GM19452 (cell line): ENCODE measurements around the gene MTUS2.
"Not testable (repeated sequence)": the region's sequence is repeated elsewhere in the genome, so short reads cannot be mapped to it uniquely, and the experiment has no call there.

Source experiments
- ATAC-seq: cut with Tn5 transposase; IDR thresholded peaks from one replicate; pipeline ENCODE4 v1.9.1; 2021; ENCODE audit not compliant: unreplicated experiment

Gene MTUS2

DNA sequence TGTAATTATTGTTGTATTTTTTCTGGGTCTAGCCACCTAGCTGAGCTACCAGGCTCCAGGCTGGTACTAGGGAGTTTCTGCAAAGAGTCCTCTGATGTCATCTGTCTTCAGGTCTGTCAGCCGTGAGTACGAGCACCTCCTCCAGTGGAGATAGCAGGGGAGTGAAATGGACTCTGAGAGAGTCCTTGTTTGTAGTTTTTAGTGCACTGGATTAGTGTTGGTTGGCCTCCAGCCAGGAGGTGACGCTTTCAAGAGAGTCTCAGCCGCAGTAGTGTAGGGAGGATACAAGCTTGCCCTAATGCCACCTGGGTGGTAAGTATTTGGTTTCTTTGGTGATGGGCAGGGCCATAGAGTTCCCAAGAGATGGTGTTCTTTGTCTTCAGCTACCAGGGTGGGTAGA, 390.5 kb downstream of the MTUS2 start:
- no peak for ATAC-seq

DNA sequence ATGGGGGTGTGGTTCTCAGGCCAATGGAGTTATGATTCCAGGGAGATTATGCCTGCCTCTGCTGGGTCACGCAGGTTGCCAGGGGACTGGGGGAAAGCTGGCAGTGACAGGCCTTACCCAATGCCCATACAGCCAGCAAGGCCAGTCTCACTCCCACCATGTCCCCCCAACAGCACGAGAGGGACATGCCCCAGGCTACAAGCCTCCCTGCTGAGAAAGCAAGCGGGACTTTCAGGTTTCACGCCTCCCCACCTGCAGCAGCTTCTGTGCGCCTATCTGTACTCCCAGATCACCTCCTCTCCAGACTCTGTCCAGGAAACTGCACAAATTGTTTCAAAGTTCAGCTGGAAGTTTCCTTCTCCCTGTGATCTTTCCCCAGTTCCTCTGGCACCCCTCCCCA, 391.0 kb downstream of the MTUS2 start:
- ATAC-seq, result not testable (repeated sequence)

DNA sequence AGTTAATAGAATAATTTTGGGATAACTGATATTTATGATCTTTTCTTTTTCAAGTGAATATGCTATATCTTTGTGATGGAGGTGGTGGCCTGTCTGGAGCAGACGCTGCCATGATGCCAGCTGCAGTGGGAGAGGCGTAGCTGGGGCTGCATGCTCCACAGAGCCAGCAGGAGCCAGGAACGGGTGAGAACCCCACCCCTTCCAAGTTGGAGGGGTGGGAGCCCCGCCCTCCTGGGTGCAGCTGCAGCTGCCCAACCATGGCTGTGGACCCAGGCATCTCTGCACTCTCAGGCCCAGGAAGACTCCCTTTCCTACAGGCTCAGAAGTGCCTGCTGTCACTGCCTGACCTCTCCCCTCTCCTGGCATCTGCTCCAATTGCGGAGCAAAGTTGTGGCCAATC, 402.3 kb downstream of the MTUS2 start:
- ATAC-seq, result no peak

DNA sequence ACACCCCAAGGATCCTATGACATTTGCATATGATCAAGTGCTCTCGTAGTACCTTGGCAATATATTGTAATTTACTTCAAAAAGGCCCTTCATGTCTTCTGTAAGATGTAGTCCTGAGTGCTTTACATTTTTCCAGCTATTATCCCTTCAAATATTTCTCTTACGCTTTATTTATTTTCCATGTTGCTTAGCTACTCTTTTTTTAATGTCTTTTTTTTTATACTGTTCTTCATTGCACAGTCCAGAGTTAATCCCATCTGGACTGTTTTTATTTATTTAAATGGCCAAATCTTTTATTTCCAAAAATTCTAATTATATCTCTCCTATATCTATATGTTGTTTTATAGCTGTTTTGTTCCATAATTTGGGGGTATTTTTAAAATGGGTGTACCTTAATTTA, 404.1 kb downstream of the MTUS2 start:
- ATAC-seq, result no peak

DNA sequence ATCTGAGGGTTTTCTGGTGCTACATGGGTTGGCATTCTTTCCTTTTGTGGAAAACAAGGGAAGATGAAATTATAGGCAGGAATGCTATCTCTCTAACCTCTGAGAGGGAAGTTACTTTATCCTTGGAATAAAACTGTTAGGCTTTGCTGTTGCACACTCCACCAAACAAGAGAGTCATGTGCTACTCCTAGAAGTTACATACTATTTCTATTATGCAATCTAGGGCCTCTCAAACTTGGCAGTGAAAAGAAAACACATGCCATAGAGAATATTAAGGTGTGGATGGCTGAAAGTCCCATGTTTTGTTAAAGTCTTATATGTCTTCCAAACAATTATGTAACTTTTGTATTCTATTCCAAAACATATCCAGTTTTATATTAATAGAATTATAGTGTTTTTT, 407.4 kb downstream of the MTUS2 start:
- no peak for ATAC-seq

DNA sequence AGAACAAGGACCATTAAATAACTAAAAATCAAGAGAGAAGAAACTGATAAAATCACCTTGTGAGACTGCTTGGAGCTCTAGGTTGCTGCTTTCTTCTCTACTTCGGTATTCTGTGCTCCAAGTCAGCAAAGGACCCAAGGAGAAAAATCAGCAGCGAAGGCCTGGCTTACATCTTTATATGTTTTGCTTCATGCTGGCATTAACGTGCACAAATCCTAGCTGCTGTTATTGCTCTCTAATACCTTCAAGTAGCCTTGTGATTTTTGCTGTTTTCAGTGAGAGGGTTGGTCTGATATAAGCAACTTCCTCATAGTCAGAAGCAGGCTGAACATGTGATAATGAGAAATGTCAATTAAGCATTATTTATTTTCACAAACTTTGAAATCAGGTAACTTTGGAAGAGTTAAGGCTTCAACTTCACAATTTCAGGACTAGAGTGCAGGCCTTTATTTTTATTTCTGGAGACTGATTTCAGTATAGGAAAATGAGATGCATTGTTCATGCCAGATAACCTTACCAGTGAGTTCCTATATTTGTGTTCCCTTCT, 410.2 kb downstream of the MTUS2 start:
- ATAC-seq, result no peak

DNA sequence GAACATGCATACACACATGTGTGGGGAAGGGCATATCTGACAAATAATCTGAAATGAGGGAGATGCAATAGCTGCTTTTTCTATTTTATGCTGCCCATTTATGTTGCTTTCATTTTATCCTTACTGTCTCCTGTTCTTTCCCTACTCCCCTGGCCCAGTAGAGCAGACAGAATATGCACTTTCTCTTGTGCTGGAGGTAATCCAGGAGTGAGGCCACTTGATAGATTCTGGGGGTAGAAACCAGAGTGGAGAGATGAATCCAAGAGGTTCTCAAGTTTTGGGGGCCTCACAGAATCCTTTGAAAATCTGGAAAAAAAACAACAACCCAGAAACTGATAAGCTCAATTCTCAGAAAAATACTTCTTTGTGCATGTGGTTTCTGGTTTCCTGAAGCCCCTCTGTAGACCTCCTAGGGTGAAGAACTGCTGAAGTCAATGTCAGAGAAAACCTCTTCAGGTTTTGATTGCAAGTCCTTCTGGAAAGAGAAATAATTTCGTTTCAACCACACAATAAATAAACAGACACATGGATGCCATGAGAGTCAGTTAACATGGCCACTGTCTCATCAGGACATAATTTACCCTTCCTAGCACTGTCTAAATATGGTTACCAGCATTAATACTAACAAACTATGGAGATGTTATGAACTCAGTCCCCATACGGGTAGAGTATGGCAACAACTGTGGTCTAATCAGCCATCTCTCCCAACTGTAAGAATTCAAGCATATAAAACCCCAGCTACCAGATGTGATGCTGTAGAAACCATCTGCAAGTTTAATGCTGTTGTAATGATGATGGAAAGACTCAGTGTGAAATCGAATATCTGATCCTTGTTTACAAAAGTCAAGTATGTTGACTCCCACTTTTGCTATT, 419.8 kb downstream of the MTUS2 start:
- no peak for ATAC-seq

DNA sequence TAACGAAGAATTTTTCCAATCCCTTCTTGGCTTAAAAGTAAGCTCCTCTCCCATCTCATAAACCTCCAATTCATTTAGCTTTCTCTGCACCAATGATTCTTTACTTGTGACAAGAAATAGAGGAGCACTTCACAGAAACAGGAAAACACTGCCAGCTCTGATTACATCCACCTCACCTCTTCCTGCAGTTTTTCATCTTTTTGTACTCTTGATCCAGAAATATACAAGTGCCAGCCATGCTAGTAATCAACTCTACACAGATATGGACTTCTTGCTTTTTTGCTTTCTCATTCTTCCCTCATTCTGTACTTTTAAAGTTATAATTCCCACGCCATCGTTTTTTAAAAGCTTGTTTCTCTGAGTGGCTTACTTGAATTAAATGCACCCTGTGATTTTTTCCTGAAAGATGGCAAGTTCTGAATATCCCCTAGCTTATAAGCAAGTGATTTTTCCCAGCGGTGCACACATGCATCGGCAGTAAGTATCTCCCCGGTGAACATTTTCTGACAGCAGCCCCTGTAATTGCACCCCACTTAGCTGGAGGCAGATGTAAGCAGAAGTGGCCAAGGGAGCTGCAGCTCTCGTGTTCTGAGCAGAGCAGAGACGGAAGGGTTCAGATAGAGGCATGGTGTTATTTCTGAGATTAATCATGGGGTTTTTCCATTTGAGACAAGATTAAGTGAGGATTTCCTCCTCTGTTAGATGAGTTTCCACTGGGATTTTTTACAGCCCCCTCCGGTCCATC, 434.7 kb downstream of the MTUS2 start:
- no peak for ATAC-seq

DNA sequence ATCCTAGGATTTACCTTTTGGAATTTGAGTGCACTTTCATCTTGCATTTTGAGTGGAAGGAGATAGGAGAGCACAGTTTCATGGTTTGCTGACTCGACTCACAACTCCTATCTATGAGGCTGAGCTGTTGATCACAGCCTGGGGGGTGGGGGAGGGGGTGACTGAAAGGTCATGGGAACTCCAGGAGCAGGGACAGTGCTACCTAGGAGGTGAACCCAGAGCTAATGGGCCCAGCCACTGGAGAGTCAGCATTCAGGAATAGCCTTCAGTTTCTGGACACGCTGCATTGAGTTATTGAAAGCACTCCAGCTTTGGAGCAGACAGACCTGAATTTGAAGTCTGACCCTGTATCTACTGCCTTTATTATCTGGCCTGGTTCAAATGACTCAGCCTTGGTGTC, 435.4 kb downstream of the MTUS2 start:
- ATAC-seq, result no peak

DNA sequence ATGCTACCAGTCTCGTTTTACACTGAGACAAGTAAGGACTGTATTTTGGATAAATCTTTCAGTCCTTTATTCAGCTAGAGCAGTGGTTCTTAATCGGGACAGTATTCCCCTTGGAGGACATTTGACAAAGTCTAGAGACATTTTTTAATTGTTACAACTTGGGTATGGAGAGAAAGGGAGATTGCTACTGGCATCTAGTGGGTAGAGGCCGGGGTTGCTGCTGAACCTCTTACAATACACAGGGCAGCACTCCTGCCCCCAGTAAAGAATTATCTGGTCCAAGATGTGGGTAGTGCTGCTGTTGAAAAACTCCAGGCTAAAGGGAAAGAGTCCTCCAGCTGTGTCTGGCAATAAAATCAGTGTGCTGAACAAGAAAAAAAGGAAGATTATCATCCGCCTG, 440.5 kb downstream of the MTUS2 start:
- ATAC-seq, result no peak

DNA sequence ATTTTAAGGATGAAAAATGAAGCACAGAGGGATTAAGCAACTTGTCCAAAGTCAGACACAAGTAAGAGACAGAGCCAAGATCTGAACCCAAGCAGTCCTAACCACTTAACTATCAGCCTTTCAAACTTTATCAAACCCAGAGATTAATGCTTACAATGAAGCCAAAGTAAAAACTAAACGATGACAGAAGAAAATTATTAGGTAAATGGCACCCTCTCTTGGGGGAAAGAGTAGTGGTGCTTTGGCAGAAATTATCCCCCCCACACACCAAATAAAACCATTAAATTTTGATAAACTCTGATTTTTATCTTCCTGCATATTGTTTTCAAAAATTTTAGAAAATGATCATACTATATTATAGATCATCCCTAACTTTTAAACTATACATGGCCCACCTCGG, 446.1 kb downstream of the MTUS2 start:
- no peak for ATAC-seq

DNA sequence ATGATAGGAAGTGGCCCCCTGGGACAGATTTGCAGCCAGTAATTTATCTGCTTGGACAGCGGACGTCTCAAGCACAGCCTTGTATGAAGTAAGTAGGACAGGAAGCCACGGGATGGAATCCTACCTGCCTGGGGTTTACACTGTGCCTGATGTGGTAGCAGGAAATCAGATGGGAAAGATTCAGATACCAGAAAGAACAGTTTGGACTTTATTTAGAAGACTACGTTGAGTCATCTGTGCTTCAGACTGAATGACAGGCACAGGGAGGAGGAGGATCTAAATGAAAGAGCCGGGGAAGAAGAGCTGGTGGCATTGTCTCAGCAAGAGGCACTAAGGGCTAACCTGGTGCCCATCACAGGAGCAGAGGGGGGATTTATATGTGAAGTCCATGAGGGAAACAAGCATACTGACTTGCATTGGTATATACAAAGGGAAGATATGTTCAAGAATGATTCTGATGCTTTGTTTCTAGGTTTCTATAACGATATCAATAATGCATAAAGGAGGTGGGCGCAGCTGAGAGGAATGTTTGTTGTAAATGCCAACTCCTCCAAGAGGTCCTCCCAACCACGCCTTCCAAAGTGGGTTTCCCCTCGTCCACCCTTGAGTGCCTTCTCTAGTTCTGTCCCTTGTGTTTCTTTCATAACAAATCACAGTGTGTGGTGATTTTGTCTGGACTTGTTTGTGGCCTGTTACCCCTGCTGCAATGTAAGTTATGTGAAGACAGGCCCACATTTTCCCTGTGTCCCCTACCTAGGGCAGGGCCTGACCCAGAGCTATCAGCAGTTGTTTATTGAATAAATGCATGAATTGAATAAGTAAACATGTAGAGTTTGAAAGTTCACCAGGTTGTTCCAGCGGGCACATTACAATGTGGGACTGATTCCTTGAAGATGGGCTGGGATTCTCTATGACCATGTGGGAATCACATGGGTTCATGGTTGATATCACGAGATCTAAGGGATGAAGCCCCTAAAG, 446.9 kb downstream of the MTUS2 start:
- ATAC-seq, result no peak

DNA sequence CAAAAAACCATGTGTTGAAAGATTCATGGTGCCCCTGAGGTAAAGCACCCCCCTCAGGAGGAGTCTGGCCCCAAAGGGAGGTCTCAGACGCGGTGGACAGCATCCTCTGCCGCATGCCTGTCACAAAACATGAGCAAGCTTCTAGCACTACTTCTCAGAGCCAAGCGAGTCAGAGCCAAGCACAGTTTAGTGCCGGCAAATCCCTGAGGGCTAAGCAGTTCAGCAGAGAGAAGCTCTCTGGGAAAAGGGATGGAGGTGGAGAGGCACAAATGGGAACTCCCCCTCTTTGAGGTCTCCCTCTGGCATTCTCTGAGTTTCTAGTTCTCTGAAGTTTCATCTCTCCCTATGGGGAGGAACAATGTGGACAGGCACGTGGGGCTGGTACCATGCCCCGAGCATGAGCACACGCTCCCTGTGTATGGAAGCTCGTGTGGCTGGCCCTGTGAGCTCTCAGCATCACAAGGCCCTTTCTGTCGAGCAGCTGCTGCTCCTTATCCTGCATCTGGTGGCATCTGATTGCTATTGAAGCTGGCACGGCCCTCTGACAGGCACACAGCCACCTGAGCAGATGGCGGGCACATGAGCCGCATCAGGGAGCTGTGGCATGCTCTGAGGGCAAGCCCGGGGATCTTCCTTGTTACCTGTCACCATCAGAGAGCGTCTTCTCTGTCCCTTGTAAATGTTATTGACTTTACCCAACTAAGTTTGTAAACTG, 450.3 kb downstream of the MTUS2 start:
- ATAC-seq, result no peak

DNA sequence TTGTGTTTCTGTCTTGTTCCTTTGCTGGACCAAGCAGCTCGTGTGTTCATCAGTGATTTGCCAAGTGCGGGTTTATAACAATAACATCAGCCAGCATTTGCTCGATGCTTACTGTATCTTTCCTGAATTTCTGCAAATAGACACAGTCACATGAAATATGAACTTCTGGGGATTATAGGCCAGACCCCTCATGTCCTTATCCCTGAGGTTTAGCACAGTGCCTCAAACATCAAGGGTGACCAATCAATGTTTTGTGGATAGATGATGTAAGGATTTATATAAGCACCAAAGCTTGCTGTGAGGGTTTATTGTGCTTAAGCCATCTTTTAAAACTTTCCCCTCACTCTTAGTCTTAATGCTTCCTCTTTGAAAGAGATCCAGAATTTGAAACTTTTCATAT, 451.5 kb downstream of the MTUS2 start:
- ATAC-seq, result no peak

DNA sequence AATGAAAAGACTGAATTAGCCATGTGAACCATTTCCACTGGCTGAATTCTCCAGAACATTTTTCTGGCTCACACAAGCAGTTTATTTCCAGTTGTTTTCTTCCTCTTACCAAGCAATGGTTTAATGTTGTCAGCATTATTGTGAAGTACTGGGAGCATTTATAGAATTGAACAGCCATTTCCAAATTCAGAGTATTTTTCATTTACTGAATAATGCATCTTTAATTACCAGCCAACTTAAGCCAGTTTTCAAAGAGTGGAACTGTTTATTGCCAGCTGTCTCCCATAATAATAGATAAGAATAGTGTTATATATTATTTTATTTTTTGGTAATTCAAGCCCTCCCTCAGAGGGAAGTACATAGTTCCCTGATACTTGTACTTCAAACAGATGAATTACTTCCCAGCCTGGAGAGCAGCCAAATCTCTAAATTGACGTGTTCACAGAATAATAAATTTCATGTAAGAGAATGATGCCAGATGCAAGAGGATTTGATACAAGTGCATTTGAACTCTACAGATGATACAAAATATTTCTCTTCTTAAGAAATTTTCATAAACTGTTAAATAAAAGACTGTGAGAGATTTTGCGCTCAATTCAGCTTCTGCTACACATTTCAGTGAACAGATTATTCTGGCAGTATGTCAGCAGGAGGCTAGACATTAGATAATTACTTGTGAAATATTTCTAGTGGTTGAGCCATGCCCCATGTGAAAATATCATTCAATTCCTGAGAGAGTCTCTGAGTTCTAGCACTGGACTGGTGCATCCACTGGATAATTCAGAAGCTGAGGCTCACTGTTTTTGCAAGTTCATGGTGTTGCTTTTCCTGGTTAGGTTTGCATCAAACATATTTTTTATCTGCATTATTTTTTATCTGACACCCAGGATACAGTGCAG, 459.5 kb downstream of the MTUS2 start:
- ATAC-seq, result no peak

DNA sequence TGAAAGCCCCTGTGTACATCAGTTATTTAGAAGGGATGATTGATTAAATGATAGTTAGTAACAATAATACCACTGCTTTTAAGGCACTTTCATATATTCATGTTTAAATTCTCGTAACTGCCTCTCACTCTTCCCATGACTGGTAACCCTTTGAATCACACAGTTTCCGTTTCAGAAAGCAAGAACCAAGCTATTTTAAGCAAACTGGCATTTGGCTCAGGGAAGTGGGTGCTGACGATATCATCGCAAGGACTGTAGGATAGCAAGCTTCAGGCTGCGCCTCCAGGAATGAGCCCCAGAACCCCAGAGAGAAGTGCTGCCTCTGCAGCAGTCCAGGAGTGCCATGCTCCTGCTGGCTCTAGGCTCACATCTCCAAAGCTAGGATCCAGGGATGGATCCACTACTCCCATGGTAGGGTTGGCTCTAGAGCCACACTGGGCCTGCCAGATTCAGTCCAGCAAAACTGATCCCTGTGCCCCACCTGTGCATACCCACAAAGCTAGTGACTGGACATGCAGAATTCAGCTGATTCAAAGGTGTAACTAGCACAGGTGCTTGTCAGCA, 461.9 kb downstream of the MTUS2 start:
- no peak for ATAC-seq

DNA sequence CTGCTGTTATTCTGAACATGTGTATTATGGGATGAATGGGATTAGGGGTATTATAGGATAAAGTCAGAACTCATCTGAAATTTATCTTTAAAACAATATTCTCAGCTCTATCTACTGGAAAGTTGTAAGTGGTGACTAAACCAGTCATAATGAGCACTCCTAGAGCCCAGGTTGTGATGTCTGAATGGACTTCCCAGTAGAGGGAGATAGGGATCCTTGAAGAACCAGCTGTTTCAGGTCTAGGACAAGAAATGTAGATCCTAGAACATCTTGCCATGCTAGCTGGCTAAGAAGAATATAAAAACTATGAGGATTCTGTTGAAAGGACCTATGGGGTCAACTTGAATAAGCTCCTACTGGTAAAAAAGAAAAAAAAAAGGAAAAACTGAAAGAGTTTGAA, 464.6 kb downstream of the MTUS2 start:
- ATAC-seq, result no peak

DNA sequence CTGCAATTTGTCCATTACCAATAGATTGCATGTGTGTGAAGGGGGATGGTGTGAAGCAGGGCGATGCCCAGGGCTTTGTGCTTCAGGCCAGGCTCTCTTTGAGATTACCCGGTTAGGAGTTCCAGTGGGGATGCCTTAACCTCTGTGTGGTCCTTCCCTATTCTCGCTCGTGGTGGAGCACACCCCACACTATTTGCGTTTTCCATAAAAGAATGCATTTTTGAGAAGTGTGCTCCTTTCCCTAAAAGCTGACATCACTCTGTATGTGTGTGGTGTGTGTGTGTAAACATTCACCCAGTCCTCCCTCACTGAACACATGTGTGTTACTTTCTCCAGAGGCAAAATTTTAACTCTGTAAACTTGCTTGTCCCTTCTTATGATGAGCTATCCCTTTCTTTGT, 467.1 kb downstream of the MTUS2 start:
- ATAC-seq, result no peak

DNA sequence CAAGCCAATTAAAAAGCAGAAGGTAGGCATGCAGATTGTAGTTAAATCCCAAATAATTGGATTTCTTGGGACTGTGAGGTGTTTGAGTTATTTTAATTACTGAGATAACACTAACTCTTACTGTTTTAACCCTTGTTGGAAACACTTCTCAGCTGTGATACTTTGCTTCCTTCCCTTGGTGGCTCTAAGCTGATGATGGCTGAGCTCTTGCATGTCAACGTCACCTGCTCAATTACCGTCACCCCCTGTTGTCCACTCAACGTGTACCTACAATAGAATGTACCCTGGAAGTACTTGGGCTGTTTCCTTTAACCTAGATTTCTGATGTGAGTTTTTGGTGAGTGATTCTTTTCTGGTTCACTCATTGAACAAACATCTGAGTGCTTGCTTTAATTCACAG, 471.9 kb downstream of the MTUS2 start:
- no peak for ATAC-seq
